ENCODE results near the gene FAM169A.
"Not testable (repeated sequence)": the region's sequence is repeated elsewhere in the genome, so short reads cannot be mapped to it uniquely, and the experiment has no call there.

FAM169A gene

DNA sequence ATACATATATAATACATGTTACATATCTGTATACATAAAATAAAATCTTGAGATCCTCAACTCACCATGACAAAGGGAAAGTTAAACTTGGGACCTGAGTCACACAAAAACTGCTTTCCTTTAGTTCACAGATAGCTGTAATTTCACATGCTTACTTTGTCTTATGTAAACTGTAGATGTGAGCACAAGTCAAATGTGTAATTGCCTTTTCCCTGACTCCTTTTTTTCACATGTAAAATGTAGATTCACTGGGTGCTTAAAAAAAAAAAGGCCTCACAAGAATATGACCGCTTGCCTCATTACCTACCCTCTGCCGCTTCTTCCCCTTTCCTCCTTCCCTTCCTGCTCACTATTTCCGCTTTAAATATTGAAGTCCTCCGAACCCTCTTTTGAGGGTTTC, 21.9 kb upstream of the FAM169A start:
- Histone ChIP-seq H3K79me2 (ENCODE audit: insufficient read depth, low read length) (no peaks in the 10 kb centered on the region), H2AFZ (ENCODE audit: low read depth, low read length, severe bottlenecking) (no peak overlapping the region), H3F3A (ENCODE audit: insufficient read depth) (no peaks in the 10 kb centered on the region), H3K9me2 (replicated peaks; ENCODE audit: insufficient read depth, low read length) (no peaks in the 10 kb centered on the region), H3K4me3 (ENCODE audit: insufficient read depth, low read length, poor library complexity, severe bottlenecking) (no peak overlapping the region), H3K4me2 (ENCODE audit: low read depth, low read length, poor library complexity, severe bottlenecking) (no peak overlapping the region), H3K36me3 (ENCODE audit: low read length) (no peaks in the 10 kb centered on the region), H4K20me1 (ENCODE audit: low read depth, low read length) (no peaks in the 10 kb centered on the region), H3K27ac (ENCODE audit: low read depth, low read length) (no peak overlapping the region), H3K27me3 (ENCODE audit: low read length) (no peaks in the 10 kb centered on the region), H3K9ac (ENCODE audit: low read length) (no peak overlapping the region), H3K9me3 (ENCODE audit: insufficient read depth, low read length) (no peaks in the 10 kb centered on the region)
- TF ChIP-seq EZH2phosphoT487 (conservative IDR thresholded peaks at IDR 0.05; ENCODE audit: low read length) = no peak
- TF ChIP-seq, protein P1, sequence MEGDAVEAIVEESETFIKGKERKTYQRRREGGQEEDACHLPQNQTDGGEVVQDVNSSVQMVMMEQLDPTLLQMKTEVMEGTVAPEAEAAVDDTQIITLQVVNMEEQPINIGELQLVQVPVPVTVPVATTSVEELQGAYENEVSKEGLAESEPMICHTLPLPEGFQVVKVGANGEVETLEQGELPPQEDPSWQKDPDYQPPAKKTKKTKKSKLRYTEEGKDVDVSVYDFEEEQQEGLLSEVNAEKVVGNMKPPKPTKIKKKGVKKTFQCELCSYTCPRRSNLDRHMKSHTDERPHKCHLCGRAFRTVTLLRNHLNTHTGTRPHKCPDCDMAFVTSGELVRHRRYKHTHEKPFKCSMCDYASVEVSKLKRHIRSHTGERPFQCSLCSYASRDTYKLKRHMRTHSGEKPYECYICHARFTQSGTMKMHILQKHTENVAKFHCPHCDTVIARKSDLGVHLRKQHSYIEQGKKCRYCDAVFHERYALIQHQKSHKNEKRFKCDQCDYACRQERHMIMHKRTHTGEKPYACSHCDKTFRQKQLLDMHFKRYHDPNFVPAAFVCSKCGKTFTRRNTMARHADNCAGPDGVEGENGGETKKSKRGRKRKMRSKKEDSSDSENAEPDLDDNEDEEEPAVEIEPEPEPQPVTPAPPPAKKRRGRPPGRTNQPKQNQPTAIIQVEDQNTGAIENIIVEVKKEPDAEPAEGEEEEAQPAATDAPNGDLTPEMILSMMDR (IDR thresholded peaks at IDR 0.05; ENCODE audit: insufficient read depth, low read length, poor library complexity, severe bottlenecking) = no peak

- H4K20me1 ChIP-seq (ENCODE audit: low read depth, low read length) = no peaks in the 10 kb centered on the region
- no peak overlapping the region for H3K27ac ChIP-seq (ENCODE audit: low read depth, low read length)
- no peaks in the 10 kb centered on the region for H3K36me3 ChIP-seq (ENCODE audit: low read length)
- H3K79me2 ChIP-seq (ENCODE audit: insufficient read depth, low read length) = no peaks in the 10 kb centered on the region
- no peak overlapping the region for H3K4me3 ChIP-seq (ENCODE audit: insufficient read depth, low read length, poor library complexity, severe bottlenecking)
- H3F3A ChIP-seq (ENCODE audit: insufficient read depth) = no peaks in the 10 kb centered on the region
- H3K4me2 ChIP-seq (ENCODE audit: low read depth, low read length, poor library complexity, severe bottlenecking) = no peak overlapping the region
- no peaks in the 10 kb centered on the region for H3K27me3 ChIP-seq (ENCODE audit: low read length)
- no peak overlapping the region for H3K9ac ChIP-seq (ENCODE audit: low read length)
- H2AFZ ChIP-seq (ENCODE audit: low read depth, low read length, severe bottlenecking) = no peak overlapping the region
- no peaks in the 10 kb centered on the region for H3K9me2 ChIP-seq (replicated peaks; ENCODE audit: insufficient read depth, low read length)
- TF ChIP-seq, protein P1 (IDR thresholded peaks at IDR 0.05; ENCODE audit: insufficient read depth, low read length, poor library complexity, severe bottlenecking) = no peak
- no peak for TF ChIP-seq EZH2phosphoT487 (conservative IDR thresholded peaks at IDR 0.05; ENCODE audit: low read length)
- H3K9me3 ChIP-seq (ENCODE audit: insufficient read depth, low read length) = no peaks in the 10 kb centered on the region
Observed at GRCh38 chr5:74885170-74885569, 19.0 kb upstream of the FAM169A start.

DNA sequence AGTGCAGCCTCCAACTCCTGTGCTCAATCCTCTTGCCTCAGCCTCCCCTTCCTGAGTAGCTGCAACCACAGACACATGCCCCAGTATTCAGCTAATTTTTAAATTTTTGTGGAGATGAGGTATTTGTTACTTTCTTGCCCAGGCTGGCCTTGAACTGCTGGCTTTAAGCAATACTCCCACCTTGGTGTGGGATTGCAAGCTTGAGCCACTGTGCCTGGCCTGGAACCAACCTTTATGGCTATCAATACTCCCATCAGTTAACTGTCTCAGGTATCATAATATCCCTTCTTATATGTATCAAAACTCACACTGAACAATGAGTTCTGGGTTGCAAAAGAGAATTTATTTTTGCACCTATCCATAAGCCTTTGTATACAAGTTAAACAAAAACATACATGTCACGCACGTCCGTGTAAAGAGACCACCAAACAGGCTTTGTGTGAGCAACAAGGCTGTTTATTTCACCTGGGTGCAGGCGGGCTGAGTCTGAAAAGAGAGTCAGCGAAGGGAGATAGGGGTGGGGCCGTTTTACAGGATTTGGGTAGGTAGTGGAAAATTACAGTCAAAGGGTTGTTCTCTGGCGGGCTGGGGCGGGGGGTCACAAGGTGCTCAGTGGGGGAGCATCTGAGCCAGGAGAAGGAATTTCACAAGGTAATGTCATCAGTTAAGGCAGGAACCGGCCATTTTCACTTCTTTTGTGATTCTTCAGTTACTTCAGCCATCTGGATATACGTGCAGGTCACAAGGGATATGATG, 16.4 kb upstream of the FAM169A start:
- H3K9me2 ChIP-seq (replicated peaks; ENCODE audit: insufficient read depth, low read length); H3K27me3 ChIP-seq (ENCODE audit: low read length); H3F3A ChIP-seq (ENCODE audit: insufficient read depth); H3K9me3 ChIP-seq (ENCODE audit: insufficient read depth, low read length); H4K20me1 ChIP-seq (ENCODE audit: low read depth, low read length); H3K4me2 ChIP-seq (ENCODE audit: low read depth, low read length, poor library complexity, severe bottlenecking); H3K9ac ChIP-seq (ENCODE audit: low read length); H2AFZ ChIP-seq (ENCODE audit: low read depth, low read length, severe bottlenecking); H3K27ac ChIP-seq (ENCODE audit: low read depth, low read length); H3K36me3 ChIP-seq (ENCODE audit: low read length); H3K4me3 ChIP-seq (ENCODE audit: insufficient read depth, low read length, poor library complexity, severe bottlenecking); H3K79me2 ChIP-seq (ENCODE audit: insufficient read depth, low read length): not testable (repeated sequence)

DNA sequence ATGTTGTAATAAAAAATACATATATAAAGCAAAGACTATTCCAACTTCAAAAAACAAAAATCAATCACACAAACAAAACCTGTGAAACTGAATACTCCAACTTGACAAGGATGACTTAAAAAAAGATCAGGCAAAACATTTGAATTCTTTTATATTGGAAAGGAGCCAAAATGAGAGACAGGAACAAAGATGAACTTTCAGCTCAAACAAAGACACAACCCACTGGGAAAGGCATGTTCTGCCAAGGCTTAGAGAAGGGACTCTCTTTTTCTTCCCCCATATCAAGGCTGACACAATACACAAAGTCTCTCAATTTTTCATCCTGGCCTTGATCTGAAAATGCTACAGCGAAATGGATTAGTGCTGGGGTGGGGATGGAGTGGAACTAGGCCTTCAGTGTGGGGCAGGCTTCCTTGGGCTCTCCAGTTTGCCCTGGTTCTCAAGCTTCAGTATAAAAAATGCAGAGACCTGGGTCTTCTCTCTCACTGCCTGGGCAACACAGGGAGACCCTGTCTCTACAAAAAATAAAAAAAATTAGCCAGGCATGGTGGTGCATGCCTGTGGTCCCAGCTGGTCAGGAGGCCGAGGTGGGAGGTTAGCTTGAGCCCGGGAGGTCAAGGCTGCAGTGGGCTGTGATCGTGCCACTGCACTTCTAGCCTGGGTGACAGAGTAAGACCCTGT, 11.6 kb upstream of the FAM169A start:
- no peak overlapping the region for H3K4me3 ChIP-seq (ENCODE audit: insufficient read depth, low read length, poor library complexity, severe bottlenecking)
- no peak for TF ChIP-seq EZH2phosphoT487 (conservative IDR thresholded peaks at IDR 0.05; ENCODE audit: low read length)
- TF ChIP-seq, protein P1 (IDR thresholded peaks at IDR 0.05; ENCODE audit: insufficient read depth, low read length, poor library complexity, severe bottlenecking) = no peak
- H3K9me2 ChIP-seq (replicated peaks; ENCODE audit: insufficient read depth, low read length) = no peaks in the 10 kb centered on the region
- H3K4me2 ChIP-seq (ENCODE audit: low read depth, low read length, poor library complexity, severe bottlenecking) = no peak overlapping the region
- H3K9me3 ChIP-seq (ENCODE audit: insufficient read depth, low read length) = no peaks in the 10 kb centered on the region
- no peaks in the 10 kb centered on the region for H3K36me3 ChIP-seq (ENCODE audit: low read length)
- no peaks in the 10 kb centered on the region for H3F3A ChIP-seq (ENCODE audit: insufficient read depth)
- no peaks in the 10 kb centered on the region for H3K27me3 ChIP-seq (ENCODE audit: low read length)
- no peaks in the 10 kb centered on the region for H4K20me1 ChIP-seq (ENCODE audit: low read depth, low read length)
- no peak overlapping the region for H2AFZ ChIP-seq (ENCODE audit: low read depth, low read length, severe bottlenecking)
- no peak overlapping the region for H3K9ac ChIP-seq (ENCODE audit: low read length)
- no peak overlapping the region for H3K27ac ChIP-seq (ENCODE audit: low read depth, low read length)
- no peaks in the 10 kb centered on the region for H3K79me2 ChIP-seq (ENCODE audit: insufficient read depth, low read length)
